Fibroblast of villous mesenchyme (primary cell): Measurements from ENCODE around the gene DRC1. TPM values are rescaled to one million over a fixed set of nuclear protein-coding genes. Genes with fewer than 3 reads are reported as not detected.
A peak's percentile ranks its signal among the peaks of the same experiment; 100 is the strongest.
"Not testable (repeated sequence)": the region's sequence is repeated elsewhere in the genome, so short reads cannot be mapped to it uniquely, and the experiment has no call there.

ENCODE experiments used
- DNase-seq: peaks from one replicate; pipeline ENCODE4 v3.0.0-alpha.2; 2010; ENCODE audit warnings: low read depth
- H3K4me3 ChIP-seq: 2 replicates; pipeline ENCODE4 v1.5.1; 2011; ENCODE audit warnings: low read depth, mild to moderate bottlenecking, low read length
- CTCF ChIP-seq: IDR thresholded peaks from 2 replicates; pipeline ENCODE4 v1.5.1; 2012; ENCODE audit warnings: low read depth, mild to moderate bottlenecking, low read length; ENCODE audit not compliant: insufficient read depth
- total RNA-seq: library from RNA; depleted of rRNA; stranded (reverse); fragments of >200 nt; gene quantifications from 2 replicates; pipeline ENCODE4 v1.2.3, GENCODE V29; 2012

Gene DRC1
- total RNA-seq, 1 donor, result not detected

GRCh38 chr2:26466662-26467310 lies 65.1 kb downstream of the DRC1 start:
- no peak for TF ChIP-seq CTCF
- DNase-seq, result no peak
- no peak overlapping the region for H3K4me3 ChIP-seq

- not testable (repeated sequence) for H3K4me3 ChIP-seq, DNase-seq
Observed at GRCh38 chr2:26468544-26468943, 66.8 kb downstream of the DRC1 start.

GRCh38 chr2:26469092-26469710 lies 67.5 kb downstream of the DRC1 start:
- peak; percentile 59 for DNase-seq
- peak; percentile 74 for TF ChIP-seq CTCF
- H3K4me3 ChIP-seq, result no peak overlapping the region

GRCh38 chr2:26469955-26470354 lies 68.2 kb downstream of the DRC1 start:
- DNase-seq, result no peak
- no peak for TF ChIP-seq CTCF
- H3K4me3 ChIP-seq, result no peak overlapping the region

GRCh38 chr2:26470601-26471260 lies 69.0 kb downstream of the DRC1 start:
- no peak for DNase-seq
- no peak overlapping the region for H3K4me3 ChIP-seq
- TF ChIP-seq CTCF, result no peak

- TF ChIP-seq CTCF, result no peak
- no peak overlapping the region for H3K4me3 ChIP-seq
- no peak for DNase-seq
Observed at GRCh38 chr2:26471289-26471688, 69.6 kb downstream of the DRC1 start.

GRCh38 chr2:26471766-26472706 lies 70.3 kb downstream of the DRC1 start:
- TF ChIP-seq CTCF, result no peak
- H3K4me3 ChIP-seq, result no peak overlapping the region
- DNase-seq, result no peak
